ENCODE results near the gene UBA5. TPM values are rescaled to one million over a fixed set of nuclear protein-coding genes. Genes with fewer than 3 reads are reported as not detected.

The UBA5 gene
- total and polyA plus RNA-seq, 2 of the 13 experiments (the other 11 are each of a cell fraction or from before 2014, with no cell fraction given), result 30.2 to 46.8 TPM

GRCh38 chr3:132682201-132682600 lies 22.1 kb downstream of the UBA5 start:
- TF ChIP-seq SMC3 (IDR thresholded peaks at IDR 0.05; ENCODE audit: low read length) (no peak), HOXA9 (CRISPR knock-in tag; IDR thresholded peaks at IDR 0.05; ENCODE audit: borderline replicate concordance) (no peak), ZNF547 (CRISPR knock-in tag; IDR thresholded peaks at IDR 0.05) (no peak), SP4 (CRISPR knock-in tag; IDR thresholded peaks at IDR 0.05) (no peak), RAD21 (CRISPR knock-in tag; IDR thresholded peaks at IDR 0.05) (no peak), ZNF24 (IDR thresholded peaks at IDR 0.05) (no peak), ZNF616 (CRISPR knock-in tag; IDR thresholded peaks at IDR 0.05; ENCODE audit: low read depth) (no peak), GPBP1L1 (CRISPR knock-in tag; IDR thresholded peaks at IDR 0.05) (no peak), ZNF12 (CRISPR knock-in tag; IDR thresholded peaks at IDR 0.05) (no peak), RELA (CRISPR knock-in tag; IDR thresholded peaks at IDR 0.05) (no peak), ZNF33A (CRISPR knock-in tag; IDR thresholded peaks at IDR 0.05; ENCODE audit: borderline replicate concordance) (no peak), SNAPC2 (CRISPR knock-in tag; IDR thresholded peaks at IDR 0.05) (no peak), ZNF614 (CRISPR knock-in tag; IDR thresholded peaks at IDR 0.05; ENCODE audit: borderline replicate concordance) (no peak), ZNF75D (CRISPR knock-in tag; IDR thresholded peaks at IDR 0.05; ENCODE audit: borderline replicate concordance) (no peak), TSC22D2 (CRISPR knock-in tag; IDR thresholded peaks at IDR 0.05; ENCODE audit: borderline replicate concordance) (no peak), ZBTB20 (CRISPR knock-in tag; IDR thresholded peaks at IDR 0.05; ENCODE audit: borderline replicate concordance, low read depth) (no peak), MED8 (CRISPR knock-in tag; IDR thresholded peaks at IDR 0.05; ENCODE audit: insufficient replicate concordance) (no peak)
- TF ChIP-seq, protein P1, sequence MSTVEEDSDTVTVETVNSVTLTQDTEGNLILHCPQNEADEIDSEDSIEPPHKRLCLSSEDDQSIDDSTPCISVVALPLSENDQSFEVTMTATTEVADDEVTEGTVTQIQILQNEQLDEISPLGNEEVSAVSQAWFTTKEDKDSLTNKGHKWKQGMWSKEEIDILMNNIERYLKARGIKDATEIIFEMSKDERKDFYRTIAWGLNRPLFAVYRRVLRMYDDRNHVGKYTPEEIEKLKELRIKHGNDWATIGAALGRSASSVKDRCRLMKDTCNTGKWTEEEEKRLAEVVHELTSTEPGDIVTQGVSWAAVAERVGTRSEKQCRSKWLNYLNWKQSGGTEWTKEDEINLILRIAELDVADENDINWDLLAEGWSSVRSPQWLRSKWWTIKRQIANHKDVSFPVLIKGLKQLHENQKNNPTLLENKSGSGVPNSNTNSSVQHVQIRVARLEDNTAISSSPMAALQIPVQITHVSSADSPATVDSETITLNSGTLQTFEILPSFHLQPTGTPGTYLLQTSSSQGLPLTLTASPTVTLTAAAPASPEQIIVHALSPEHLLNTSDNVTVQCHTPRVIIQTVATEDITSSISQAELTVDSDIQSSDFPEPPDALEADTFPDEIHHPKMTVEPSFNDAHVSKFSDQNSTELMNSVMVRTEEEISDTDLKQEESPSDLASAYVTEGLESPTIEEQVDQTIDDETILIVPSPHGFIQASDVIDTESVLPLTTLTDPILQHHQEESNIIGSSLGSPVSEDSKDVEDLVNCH (CRISPR knock-in tag; IDR thresholded peaks at IDR 0.05), result no peak
- TF ChIP-seq, protein P2, sequence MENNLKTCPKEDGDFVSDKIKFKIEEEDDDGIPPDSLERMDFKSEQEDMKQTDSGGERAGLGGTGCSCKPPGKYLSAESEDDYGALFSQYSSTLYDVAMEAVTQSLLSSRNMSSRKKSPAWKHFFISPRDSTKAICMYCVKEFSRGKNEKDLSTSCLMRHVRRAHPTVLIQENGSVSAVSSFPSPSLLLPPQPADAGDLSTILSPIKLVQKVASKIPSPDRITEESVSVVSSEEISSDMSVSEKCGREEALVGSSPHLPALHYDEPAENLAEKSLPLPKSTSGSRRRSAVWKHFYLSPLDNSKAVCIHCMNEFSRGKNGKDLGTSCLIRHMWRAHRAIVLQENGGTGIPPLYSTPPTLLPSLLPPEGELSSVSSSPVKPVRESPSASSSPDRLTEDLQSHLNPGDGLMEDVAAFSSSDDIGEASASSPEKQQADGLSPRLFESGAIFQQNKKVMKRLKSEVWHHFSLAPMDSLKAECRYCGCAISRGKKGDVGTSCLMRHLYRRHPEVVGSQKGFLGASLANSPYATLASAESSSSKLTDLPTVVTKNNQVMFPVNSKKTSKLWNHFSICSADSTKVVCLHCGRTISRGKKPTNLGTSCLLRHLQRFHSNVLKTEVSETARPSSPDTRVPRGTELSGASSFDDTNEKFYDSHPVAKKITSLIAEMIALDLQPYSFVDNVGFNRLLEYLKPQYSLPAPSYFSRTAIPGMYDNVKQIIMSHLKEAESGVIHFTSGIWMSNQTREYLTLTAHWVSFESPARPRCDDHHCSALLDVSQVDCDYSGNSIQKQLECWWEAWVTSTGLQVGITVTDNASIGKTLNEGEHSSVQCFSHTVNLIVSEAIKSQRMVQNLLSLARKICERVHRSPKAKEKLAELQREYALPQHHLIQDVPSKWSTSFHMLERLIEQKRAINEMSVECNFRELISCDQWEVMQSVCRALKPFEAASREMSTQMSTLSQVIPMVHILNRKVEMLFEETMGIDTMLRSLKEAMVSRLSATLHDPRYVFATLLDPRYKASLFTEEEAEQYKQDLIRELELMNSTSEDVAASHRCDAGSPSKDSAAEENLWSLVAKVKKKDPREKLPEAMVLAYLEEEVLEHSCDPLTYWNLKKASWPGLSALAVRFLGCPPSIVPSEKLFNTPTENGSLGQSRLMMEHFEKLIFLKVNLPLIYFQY (CRISPR knock-in tag; IDR thresholded peaks at IDR 0.05; ENCODE audit: borderline replicate concordance), result no peak
- Histone ChIP-seq H4K20me1 (ENCODE audit: insufficient read depth, low read length) (no peaks in the 10 kb centered on the region), H3K9ac (ENCODE audit: insufficient read depth, low read depth, low read length) (no peak overlapping the region), H3K27ac (ENCODE audit: extremely low read length, insufficient read depth, low read length) (no peak overlapping the region), H3K9me3 (ENCODE audit: low read length) (no peaks in the 10 kb centered on the region), H3K4me2 (ENCODE audit: low read depth, low read length) (no peak overlapping the region), H3K4me1 (ENCODE audit: insufficient read depth, low read length) (no peaks in the 10 kb centered on the region), H2AFZ (ENCODE audit: low read length) (no peak overlapping the region), H3K79me2 (ENCODE audit: insufficient read depth, low read length) (no peaks in the 10 kb centered on the region), H3K27me3 (ENCODE audit: control insufficient read depth in 1 of 2, insufficient read depth in 2 of 2, low read length in 2 of 2) (no peaks in the 10 kb centered on the region), H3K4me3 (replicated peaks in 1 of 3; ENCODE audit: insufficient read depth in 1 of 3, low read depth in 2 of 3, low read length in 3 of 3) (no peak overlapping the region), H3K36me3 (replicated peaks in 1 of 2; ENCODE audit: control insufficient read depth in 1 of 2, insufficient read depth in 2 of 2, low read length in 2 of 2) (peaks cover 6 to 35% of the 10 kb centered on the region in 2 experiments)
- ChIA-PET POLR2A (interaction anchor here (1.0 to 1.3 kb wide), 2 partner anchors 21 to 24 kb away, joined by 3 to 5 read pairs; partner anchors contain the start of gene UBA5), CTCF (ENCODE audit: low intra/inter-chr PET ratio, low total read pairs) (no interaction called here)
- ATAC-seq (no peak), FAIRE-seq (no peak), DNase-seq (ENCODE audit: low spot score) (no peak)
- no TSS peak for BruUV-seq (replicated peaks)
- intact Hi-C loops (cut with micrococcal nuclease; ENCODE audit: unreplicated experiment) (no loop called here), in situ Hi-C loops (cut with HindIII; ENCODE audit: extremely low pct_ligation_motif_present, low pct_unique_long_range_greater_than_20kb) (no loop called here)

Data from HepG2 (cell line).